Heart left ventricle (tissue), 16 donors: ENCODE measurements around the gene NUP214. TPM values are rescaled to one million over a fixed set of nuclear protein-coding genes. Genes with fewer than 3 reads are reported as not detected.

Source experiments
- ATAC-seq, 4 donors: fragments of 200-7000 bp; cut with Tn5 transposase; one replicate each; pipeline ENCODE4 v1.9.1; 2020 to 2022; ENCODE audit warnings: moderate library complexity in 4 of 4, mild to moderate bottlenecking in 3 of 4, moderate number of reproducible peaks in 1 of 4
- DNase-seq, 5 donors: peaks; one replicate each; pipeline ENCODE4 v3.0.0-alpha.2; 2020
- H3K27ac ChIP-seq, 12 donors: fragments of 200-600 bp; sonication (generic) in 4 of 12; one replicate each; pipeline versions ENCODE4 v1.5.0 to v1.8.0; 2016 to 2022; ENCODE audit warnings: mild to moderate bottlenecking in 2 of 12
- H3K27me3 ChIP-seq, 9 donors: fragments of 200-600 bp; sonication (generic) in 2 of 9; one replicate each; pipeline versions ENCODE4 v1.5.1 to v1.8.0; 2016 to 2022; ENCODE audit warnings: mild to moderate bottlenecking in 3 of 9
- H3K36me3 ChIP-seq, 9 donors: fragments of 200-600 bp; sonication (generic) in 2 of 9; one replicate each; pipeline versions ENCODE4 v1.5.0 to v1.8.0; 2018 to 2022; ENCODE audit warnings: mild to moderate bottlenecking in 2 of 9
- H3K4me1 ChIP-seq, 12 donors: fragments of 200-600 bp; sonication (generic) in 4 of 12; one replicate each; pipeline versions ENCODE4 v1.5.0 to v1.8.0; 2016 to 2022; ENCODE audit warnings: mild to moderate bottlenecking in 3 of 12
- H3K4me3 ChIP-seq, 12 donors: fragments of 200-600 bp; sonication (generic) in 4 of 12; one replicate each; pipeline versions ENCODE4 v1.5.0 to v1.8.0; 2017 to 2022; ENCODE audit warnings: mild to moderate bottlenecking in 9 of 12, moderate library complexity in 4 of 12
- H3K9me3 ChIP-seq, 12 donors: fragments of 200-600 bp; sonication (generic) in 4 of 12; one replicate each; pipeline versions ENCODE4 v1.5.0 to v1.8.0; 2016 to 2022; ENCODE audit warnings: mild to moderate bottlenecking in 1 of 12
- CTCF ChIP-seq, 12 donors: fragments of 200-600 bp; sonication (generic) in 4 of 12; IDR thresholded peaks; one replicate each; pipeline versions ENCODE4 v1.5.0 to v1.8.0; 2018 to 2022; ENCODE audit warnings: antibody characterized with exemption in 12 of 12, mild to moderate bottlenecking in 5 of 12
- POLR2A ChIP-seq, 2 donors: fragments of 450-650 bp; IDR thresholded peaks; one replicate each; pipeline ENCODE4 v1.6.1; 2017; ENCODE audit warnings: antibody characterized with exemption in 2 of 2, mild to moderate bottlenecking in 2 of 2, moderate library complexity in 2 of 2
- WGBS, 4 donors: extraction: QIAGEN DNeasy Blood & Tissue Kit in 2 of 4; methylation state at CpG; one replicate each; pipeline versions ENCODE4 v1.1.5 to v1.1.7; 2013 to 2018; 5-methylcytosine and 5-hydroxymethylcytosine counted together
- intact Hi-C, 10 donors: fragments of 100-400 bp; cut with DNase I; formaldehyde crosslinking; loops; one replicate each; pipeline versions ENCODE4 v1.11.1 to v1.14.2; 2022
- polyA plus RNA-seq, 2 donors: library from polyadenylated mRNA; stranded (reverse); fragments of 200-250 nt; gene quantifications; one replicate each; pipeline ENCODE4 v1.2.3, GENCODE V29; 2013
- total RNA-seq, 9 donors: library from RNA; depleted of rRNA in 2 of 9; stranded (reverse); fragments of >200 nt in 2 of 9; fragmentation: NEBNext Ultra II Directional in 3 of 9; extraction: Animal tissue kit (Norgen Biotek cat#: 25700) in 3 of 9; gene quantifications; one replicate each; pipeline versions ENCODE4 v1.1.0 to v1.2.4, GENCODE V29; 2016 to 2023
- donor health status: ischemic (EF 13 %, LVEDD 7.1; RV severe dilation, severe dysfunction).
- donor health status: healthy with polysubstance abuse.
- donor health status: DM: no; HTN: yes; CAD: no.
- donor health status: DM: no; HTN: no; CAD: no.
- donor health status: ischemic (EF 25% LVEDD 6.9; RV normal size, moderate dysfunction).
- donor health status: ischemic (EF 25% LVEDD 5.7; RV mildly dilated, moderate dysfunction).
- donor health status: healthy.
- donor health status: DM: yes; HTN: yes; CAD: no.
- donor health status: ischemic (EF 35%, LVEDD 5.7; RV mildly dilated, moderate dysfunction).
- donor health status: nonischemic (EF 11% LVEDD 7.7; RV severe dilation, severe dysfunction).
- donor health status: DM: yes; HTN: yes; CAD: no.
- donor health status: PGD.
- donor health status: ischemic (EF 29% LVEDD 5.4; RV normal size, mild dysfunction).
- donor health status: nonischemic (EF 23%, LVEDD 6.1; RV moderate dilation, normal function).

NUP214 gene
- total and polyA plus RNA-seq, 11 donors = 13.7 to 45.1 (median 23.6) TPM

GRCh38 chr9:131281119-131281965 lies 156.0 kb downstream of the NUP214 start:
- H3K27ac ChIP-seq = peak overlapping the region in 1 of 12 donors; percentile 90
- 81 to 90% (median 85%) methylated on average over 17 of the region's 17 CpGs for WGBS, 4 donors
- DNase-seq (no peak), ATAC-seq (no peak)
- intact Hi-C loops = loop anchor here in 2 of 10 donors (5.0 to 10.0 kb wide), 2 partner anchors 51 to 53 kb away; no protein-coding TSS in a partner anchor
- H3K27me3 ChIP-seq = peaks cover 0 to 20% (median 0%) of the 10 kb centered on the region in 9 donors
- H3K9me3 ChIP-seq = no peaks in the 10 kb centered on the region
- H3K4me1 ChIP-seq = peaks cover 9 to 52% (median 18%) of the 10 kb centered on the region in 12 donors
- H3K36me3 ChIP-seq = no peaks in the 10 kb centered on the region
- no peak for TF ChIP-seq CTCF (IDR thresholded peaks at IDR 0.05)
- no peak for TF ChIP-seq POLR2A (IDR thresholded peaks at IDR 0.05)
- H3K4me3 ChIP-seq = no peak overlapping the region

- no peak for TF ChIP-seq POLR2A (IDR thresholded peaks at IDR 0.05)
- H3K4me1 ChIP-seq = peaks cover 9 to 50% (median 17%) of the 10 kb centered on the region in 12 donors
- 79 to 84% (median 81%) methylated on average over 4 of the region's 4 CpGs for WGBS, 4 donors
- H3K27ac ChIP-seq = peak overlapping the region in 10 of 12 donors; percentile 53 to 90 (median 78)
- H3K36me3 ChIP-seq = no peaks in the 10 kb centered on the region
- no peaks in the 10 kb centered on the region for H3K9me3 ChIP-seq
- ATAC-seq = no peak
- peak overlapping the region in 4 of 12 donors; percentile 29 to 51 (median 42) for H3K4me3 ChIP-seq
- DNase-seq = no peak
- peaks cover 0 to 20% (median 0%) of the 10 kb centered on the region in 9 donors for H3K27me3 ChIP-seq
- intact Hi-C loops = loop anchor here in 2 of 10 donors (5.0 to 10.0 kb wide), 2 partner anchors 50 to 53 kb away; no protein-coding TSS in a partner anchor
These were observed 156.8 kb downstream of the NUP214 start for GRCh38 chr9:131282175-131282574.

GRCh38 chr9:131282688-131283422 lies 157.5 kb downstream of the NUP214 start:
- Histone ChIP-seq H3K27ac (peak overlapping the region; percentile 52 to 90 (median 76)), H3K4me3 (peak overlapping the region in 11 of 12 donors; percentile 15 to 54 (median 43)), H3K4me1 (peaks cover 9 to 53% (median 17%) of the 10 kb centered on the region in 12 donors), H3K9me3 (no peaks in the 10 kb centered on the region), H3K27me3 (peaks cover 0 to 20% (median 0%) of the 10 kb centered on the region in 9 donors), H3K36me3 (no peaks in the 10 kb centered on the region)
- ATAC-seq (peak in 3 of 4 donors; percentile 16 to 59 (median 56)), DNase-seq (peak in 3 of 5 donors; percentile 37 to 68 (median 68))
- intact Hi-C loops = loop anchor here in 2 of 10 donors (5.0 to 10.0 kb wide), 2 partner anchors 49 to 52 kb away; no protein-coding TSS in a partner anchor
- no peak for TF ChIP-seq POLR2A (IDR thresholded peaks at IDR 0.05)
- WGBS, 4 donors = 1 to 3% (median 2%) methylated on average over 21 to 61 of the region's 61 CpGs

Other genes with a start within 250 kb of the NUP214 start
- not detected for gene QRFP, start 228.8 kb upstream of the NUP214 start, total RNA-seq
- not detected for gene QRFP, start 228.8 kb upstream of the NUP214 start, polyA plus RNA-seq
- 1 to 10 TPM in 4 of 9 donors, under 1 TPM in 3, not detected in 2; 0.24 to 2.3 (median 1.1) TPM for gene FIBCD1, start 186.3 kb upstream of the NUP214 start, total RNA-seq
- gene FIBCD1, start 186.3 kb upstream of the NUP214 start, polyA plus RNA-seq = 1 to 10 TPM; 2.9 to 3.9 TPM
- gene LAMC3, start 116.4 kb upstream of the NUP214 start, total RNA-seq = 1 to 10 TPM in 3 of 9 donors, under 1 TPM in 6; 0.11 to 1.8 (median 0.69) TPM
- gene LAMC3, start 116.4 kb upstream of the NUP214 start, polyA plus RNA-seq = under 1 TPM; 0.27 to 0.67 TPM
- gene AIF1L, start 29.1 kb upstream of the NUP214 start, total RNA-seq = 10 to 100 TPM; 12.1 to 93.8 (median 23.7) TPM
- 10 to 100 TPM; 15.9 to 23.1 TPM for gene AIF1L, start 29.1 kb upstream of the NUP214 start, polyA plus RNA-seq
- 10 to 100 TPM; 24.8 to 36.0 (median 33.4) TPM for gene FAM78A, start 150.9 kb downstream of the NUP214 start, total RNA-seq
- gene FAM78A, start 150.9 kb downstream of the NUP214 start, polyA plus RNA-seq = 10 to 100 TPM; 13.6 to 37.9 TPM
- 100 to 1,000 TPM in 6 of 9 donors, 10 to 100 TPM in 3; 78.8 to 293 (median 109) TPM for gene PLPP7, start 164.1 kb downstream of the NUP214 start, total RNA-seq
- 100 to 1,000 TPM in 1 of 2 donors, 10 to 100 TPM in 1; 56.1 to 166 TPM for gene PLPP7, start 164.1 kb downstream of the NUP214 start, polyA plus RNA-seq